HCEC 1CT (cell line): ENCODE results near the gene CPNE4.

Experiments used
- DNase-seq: peaks from one replicate; pipeline ENCODE4 v3.0.0-alpha.2; 2017

CPNE4 gene

GRCh38 chr3:131795390-131796090, 239.3 kb downstream of the CPNE4 start:
- no peak for DNase-seq

DNA sequence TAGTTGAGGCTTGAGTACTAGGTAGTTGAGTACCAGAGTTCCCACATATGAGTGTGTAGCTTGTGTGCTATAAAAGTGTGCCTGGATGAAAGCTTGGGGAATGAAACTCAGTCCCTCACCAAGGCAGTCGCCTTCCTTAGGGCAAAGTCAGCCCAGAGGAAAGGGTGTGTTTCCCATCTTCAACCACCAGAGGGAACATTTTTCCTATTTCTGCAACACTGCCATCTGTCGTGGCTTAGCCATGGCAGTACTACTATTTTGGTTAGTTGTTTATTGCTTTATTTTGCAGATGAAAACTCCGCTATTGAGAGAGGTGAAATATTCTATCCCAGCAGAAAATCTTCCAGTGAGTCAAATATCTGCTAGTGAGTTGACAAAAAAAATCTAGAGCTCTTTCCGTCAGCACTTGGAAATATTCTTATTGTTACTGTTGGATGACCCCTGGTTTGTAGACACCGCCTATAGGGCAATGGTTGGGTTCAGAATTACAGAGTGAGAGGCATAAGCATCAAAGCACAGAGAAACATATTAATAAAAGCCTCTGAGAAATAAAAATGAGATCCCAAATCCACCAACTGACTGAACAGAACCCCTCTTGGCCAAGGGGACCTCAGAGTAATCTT, 239.9 kb downstream of the CPNE4 start:
- peak; percentile 49 for DNase-seq

- DNase-seq: no peak
Measured at GRCh38 chr3:131793870-131794269, 240.9 kb downstream of the CPNE4 start.

DNA sequence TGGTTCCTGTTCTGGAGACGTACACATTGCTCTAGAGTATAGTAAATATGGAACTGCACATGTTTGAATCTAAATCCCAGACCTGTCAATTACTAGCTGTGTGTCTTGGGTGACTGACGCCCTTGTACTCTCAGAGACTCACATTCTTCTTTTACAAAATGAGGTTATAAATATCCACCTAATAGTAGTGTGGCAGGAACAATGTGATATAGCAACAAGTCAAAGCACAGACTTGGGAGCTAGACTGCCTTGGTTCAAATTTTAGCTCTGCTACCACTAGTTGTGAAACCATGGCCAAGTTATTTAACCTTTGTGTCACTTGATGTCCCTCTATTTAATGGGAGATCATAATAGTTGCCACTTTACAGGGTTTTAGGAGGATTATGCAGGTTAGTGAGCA, 245.6 kb downstream of the CPNE4 start:
- no peak for DNase-seq

DNA sequence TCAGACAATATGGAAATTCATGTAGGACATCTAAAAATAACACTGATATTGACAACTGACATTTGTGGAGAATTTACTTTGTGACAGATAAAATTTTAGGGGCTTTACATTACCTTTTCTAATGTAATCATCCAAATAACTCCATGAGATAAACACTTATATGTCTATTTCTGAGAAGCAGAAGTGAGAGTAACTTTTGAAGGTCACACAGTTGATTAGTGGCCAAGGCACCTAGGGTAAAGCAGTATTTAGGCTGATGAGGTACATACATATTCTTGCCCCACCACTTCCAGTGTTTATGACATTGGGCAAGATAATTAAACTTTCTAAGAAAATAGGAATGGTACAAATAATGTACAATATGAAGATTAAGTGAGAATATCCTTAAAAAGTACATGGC, 248.4 kb downstream of the CPNE4 start:
- no peak for DNase-seq

DNA sequence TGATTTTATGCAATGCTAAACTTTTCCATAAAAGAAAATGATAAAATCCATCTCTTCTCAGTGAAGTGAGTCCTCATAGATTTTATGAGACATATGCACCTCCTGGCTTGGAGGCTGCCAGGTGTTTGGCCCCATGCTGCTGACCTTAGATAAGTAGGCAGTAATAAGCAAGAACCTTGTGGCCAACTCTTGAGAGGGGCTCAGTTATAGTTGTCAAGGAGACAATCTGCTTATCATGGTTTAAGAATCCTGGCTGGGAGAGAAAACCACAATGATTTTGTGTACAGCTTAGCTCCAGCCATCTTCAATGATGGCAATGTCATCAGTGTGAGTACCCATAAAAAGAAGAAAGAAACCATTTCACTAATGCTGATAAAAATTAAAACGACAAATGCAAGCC, 252.1 kb downstream of the CPNE4 start:
- DNase-seq: no peak

- DNase-seq: no peak
Measured at GRCh38 chr3:131778526-131778925, 256.3 kb downstream of the CPNE4 start.

DNA sequence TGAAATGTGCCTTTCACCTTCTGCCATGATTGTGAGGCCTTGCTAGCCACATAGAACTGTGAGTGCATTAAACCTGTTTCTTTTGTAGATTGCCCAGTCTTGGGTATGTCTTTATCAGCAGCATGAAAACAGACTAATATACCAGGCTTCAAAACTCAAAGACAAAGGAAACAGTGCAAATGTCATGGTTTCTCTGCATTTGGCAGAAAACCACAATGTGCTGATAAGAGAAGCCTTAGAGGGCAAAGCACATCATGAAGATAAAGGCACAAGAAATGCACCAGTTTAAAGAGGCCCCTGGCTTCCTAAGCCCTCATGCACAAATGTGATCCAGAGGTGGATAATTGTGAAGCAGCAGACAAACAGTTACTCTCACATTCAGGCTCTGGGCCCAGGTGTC, 259.2 kb downstream of the CPNE4 start:
- DNase-seq: no peak

DNA sequence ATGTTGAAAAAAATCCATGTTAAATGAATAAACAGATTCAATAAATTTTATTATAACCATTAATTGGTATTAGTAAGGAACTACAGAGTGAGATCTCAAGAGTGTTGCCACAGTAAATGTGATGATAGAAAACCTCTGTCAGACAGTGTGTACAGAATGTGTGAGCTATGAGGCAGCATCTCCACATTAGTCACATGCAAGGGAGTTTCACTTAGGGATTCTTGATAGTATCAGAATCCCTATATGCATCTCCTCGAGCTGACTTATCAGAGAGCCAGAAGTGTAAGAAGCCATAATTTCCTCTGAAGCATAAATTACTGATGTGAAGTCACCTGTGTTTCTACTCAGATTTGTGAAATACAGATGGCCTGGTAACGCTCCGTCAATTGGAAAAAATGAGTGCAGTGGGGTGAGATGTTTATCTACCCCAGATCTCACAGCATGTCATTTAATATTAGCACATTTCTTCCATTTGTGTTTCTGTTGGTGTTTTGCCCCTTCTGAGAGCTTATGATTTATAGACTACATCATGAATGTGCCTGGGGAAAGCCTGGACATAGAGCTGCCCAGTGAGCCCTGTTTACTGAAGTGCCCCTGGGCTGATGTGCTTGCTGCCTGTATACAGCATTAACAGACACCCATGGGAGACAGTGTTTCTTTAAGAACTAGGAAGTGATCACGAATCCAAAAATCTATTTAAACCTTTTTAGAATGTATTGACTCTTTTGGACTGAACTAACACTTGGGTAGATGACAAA, 262.4 kb downstream of the CPNE4 start:
- DNase-seq: no peak

- DNase-seq: peak; percentile 7
Measured at GRCh38 chr3:131762981-131763564, 271.7 kb downstream of the CPNE4 start.

DNA sequence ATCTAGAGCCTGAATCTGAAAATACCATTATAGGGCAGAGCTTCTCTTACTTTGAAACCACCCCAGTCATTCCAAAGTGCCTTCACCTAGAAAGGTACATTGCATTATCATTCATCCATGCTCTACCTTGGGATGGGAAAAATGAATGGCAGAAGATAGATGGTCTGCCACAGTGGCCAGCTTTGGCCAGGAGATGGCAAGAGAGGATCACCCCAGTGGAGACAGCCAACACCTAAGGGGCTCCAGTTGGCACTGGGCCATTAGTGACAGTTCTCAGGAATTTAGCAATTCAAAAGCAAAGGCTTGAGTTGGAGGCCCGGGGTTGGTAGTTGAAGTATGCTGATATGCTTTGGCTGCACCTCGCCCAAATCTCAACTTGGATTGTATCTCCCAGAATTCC, 278.4 kb downstream of the CPNE4 start:
- DNase-seq: no peak

DNA sequence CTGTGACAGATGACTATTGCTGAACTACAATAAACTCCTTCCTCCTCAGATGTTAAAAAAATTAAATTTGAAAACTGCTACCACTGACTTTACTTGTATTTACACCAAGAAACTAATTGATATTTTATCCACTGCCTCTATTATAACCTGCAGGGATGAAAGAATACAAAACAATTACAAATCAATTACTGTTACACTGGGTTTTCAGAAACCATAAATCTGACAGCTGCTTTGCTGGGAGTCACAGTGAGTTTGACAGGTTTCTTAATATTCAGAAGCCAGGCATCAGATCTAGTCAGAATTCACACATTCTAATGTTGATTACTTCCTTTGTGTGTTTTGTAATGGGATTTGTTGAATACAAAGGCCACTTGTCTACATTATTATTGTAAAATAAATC, 279.4 kb downstream of the CPNE4 start:
- no peak for DNase-seq

- DNase-seq: no peak
Measured at GRCh38 chr3:131750256-131750655, 284.6 kb downstream of the CPNE4 start.

DNA sequence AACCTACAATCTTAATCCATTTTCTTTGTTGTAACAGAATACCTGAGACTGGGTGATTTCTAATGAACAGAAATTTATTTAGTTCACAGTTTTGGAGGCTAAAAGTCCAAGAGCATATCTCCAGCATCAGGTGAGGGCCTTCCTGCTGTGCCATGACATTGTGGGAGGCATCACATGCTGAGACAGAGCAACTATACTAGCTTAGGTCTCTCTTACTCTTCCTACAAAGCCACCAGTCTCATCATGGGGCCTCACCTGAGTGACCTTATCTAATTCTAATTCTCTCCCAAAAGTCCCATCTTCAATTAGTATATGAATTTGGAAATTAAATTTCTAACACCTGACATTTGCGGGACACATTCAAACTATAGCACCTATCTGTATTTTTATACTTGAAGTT, 285.0 kb downstream of the CPNE4 start:
- DNase-seq: no peak

- DNase-seq: no peak
Measured at GRCh38 chr3:131747466-131747865, 287.3 kb downstream of the CPNE4 start.

DNA sequence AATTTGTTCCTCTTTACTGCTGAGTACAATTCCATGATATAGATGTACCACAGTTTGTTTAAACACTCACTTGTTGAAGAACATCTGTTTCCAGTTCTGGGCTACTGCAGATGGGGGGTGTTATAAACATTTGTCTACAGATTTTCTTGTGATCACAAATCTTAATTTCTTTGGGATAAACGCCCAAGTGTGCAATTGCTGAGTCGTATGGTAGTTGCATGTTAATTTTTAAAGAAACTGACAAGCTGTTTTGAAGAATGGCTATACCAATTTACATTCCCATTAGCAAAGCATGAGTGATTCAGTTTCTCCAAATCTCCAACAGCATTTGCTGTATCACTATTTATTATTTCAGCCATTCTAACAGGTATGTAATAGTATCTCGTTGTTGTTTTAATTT, 290.0 kb downstream of the CPNE4 start:
- peak; percentile 35 for DNase-seq

DNA sequence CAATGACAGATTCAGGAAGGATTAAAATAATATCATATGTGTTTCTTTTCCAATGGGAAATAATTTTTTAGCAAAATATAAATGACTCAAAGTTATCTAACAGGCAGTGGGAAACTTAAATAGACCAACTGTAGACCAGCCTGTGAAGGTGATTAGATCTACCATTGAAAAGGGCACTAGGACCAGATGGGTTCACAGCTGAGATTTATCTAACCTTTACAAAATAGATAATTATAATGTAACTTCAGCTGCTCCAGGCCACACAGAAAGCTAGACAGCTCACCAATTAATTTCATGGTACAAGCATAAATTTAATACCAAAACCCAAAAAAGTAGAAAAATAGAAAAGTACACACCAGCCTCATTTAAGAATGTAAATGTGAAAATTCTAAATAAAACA, 291.7 kb downstream of the CPNE4 start:
- no peak for DNase-seq

DNA sequence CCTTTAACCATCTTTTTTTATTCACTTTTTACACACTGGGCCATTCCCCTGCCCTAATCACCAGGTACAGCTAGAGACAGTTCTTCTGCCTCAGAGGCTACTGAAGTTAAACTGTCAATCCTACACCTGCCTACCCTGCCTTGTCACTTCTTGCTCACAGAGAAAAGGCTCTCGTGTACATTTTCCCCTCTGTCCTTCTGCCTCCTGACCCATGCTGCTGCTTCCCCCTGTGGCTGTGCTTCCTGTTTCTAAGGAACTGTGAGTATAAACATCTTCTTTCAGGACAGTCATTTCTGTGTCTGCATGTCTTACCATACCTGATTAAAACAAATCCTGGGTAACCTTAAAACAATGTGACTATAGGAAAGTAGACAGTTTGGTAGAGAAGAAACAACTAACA, 295.6 kb downstream of the CPNE4 start:
- no peak for DNase-seq

DNA sequence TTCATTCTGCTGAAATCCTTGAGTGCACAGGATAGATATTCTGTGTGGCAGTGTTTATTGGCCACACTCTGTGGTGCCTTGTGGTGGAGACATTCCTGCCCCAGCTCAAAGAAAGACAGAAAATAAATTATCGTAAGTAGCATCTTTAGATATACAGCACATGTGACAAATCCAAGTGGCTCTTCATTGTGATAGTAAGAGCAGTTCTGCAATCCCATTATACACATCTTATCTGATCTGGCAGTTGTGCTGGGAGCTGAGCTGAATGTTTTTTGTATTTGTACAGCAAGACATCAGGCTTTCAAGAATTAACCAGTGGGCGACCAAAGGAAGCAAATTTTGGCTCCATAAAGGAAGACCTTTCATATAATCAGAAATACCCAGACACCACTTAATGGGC, 296.7 kb downstream of the CPNE4 start:
- DNase-seq: no peak

DNA sequence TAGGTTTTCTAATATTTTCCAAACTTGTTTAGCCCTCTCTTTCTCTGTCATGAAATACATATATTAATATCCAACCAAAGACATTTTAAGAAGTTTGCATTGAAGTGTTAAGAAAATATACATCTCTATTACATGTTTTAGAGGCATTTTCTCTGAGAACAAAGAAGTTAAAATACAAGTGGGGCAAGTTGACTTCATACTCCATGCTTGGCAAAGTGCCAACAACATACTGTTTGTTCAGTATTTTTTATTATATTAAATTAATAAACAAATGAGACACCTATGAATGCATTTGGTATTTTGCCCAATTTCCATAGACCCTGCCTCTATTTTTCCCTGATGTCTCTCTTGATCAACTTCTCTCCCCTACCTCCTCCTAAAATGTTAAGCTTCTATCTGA, 299.3 kb downstream of the CPNE4 start:
- DNase-seq: no peak

DNA sequence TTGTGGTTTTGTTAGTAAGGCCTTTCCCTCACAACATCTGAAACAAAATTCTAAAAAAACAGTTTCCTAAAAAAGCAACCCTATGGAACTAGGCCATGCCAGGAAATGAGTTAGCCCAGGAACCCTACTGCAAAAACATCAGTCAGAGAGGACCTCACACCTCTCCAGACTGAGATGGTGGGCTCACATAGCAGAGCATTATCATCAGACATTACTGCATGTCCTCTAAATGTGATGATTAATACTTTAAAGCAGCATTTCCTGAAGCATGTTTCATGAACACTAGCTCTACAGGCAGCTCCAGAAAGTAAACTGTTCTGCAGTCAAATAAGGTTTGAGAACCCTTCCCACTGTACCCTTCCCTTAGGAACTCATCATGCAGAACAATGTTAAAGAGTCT, 299.7 kb downstream of the CPNE4 start:
- DNase-seq: peak; percentile 53

DNA sequence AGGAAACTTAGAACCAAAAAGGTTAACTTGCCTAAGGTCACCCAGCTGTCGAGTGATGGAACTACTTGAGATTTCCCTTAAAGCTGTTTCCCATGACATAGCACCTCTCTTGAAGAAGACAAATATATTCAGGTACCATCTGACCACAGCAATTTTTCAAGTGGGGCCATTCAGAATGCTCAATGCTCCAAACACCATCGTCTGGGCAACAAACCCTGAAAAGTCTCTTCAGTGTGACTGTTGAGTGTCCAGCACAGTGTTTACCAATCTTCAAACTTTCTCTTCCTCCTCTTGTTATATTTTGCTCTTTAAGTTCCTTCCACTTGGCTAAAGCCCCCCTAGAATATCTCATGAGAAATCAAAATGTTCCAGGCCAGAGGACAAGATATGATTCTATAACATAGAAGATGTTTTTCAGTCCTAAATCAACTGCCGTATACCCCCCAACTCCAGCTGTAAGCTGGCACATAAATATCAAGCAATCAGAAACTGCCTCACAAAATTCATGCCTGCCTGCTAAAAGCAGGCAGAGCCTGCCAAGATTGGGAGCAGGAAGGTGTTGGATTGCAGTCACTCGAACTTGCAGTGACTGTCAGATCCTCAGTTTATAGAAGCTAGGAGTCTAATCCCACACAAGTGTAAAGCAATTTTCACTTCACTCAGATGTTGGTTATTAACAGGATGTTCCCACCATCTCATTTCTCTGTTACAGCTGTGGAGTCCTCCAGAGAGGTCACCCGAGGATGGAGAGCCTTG, 301.6 kb downstream of the CPNE4 start:
- no peak for DNase-seq

DNA sequence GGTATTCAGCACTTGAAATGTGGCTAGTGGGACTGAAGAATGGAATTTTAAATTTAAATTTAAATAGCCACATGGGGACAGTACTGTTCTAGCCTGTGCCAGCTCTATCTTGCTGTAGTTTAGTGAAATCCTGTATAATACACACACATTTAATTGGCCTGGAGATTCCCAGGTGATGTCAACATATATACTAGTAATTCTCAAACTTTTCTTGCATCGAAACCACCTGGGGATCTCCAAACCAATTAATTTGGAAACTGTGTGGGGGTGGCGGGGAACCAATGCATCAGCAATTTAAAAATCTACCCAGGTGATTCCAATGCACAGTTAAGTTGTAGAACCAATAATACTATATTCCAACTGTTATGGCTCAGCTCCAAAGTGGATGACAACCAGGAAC, 303.1 kb downstream of the CPNE4 start:
- no peak for DNase-seq
